GM15510 (cell line): ENCODE results near the gene FUT8.

Experiments used
- POLR2A ChIP-seq: IDR thresholded peaks from 3 replicates; pipeline ENCODE4 v1.6.1; 2011; ENCODE audit warnings: borderline replicate concordance; ENCODE audit not compliant: insufficient read length; ENCODE audit errors: extremely low read depth

Gene FUT8

DNA sequence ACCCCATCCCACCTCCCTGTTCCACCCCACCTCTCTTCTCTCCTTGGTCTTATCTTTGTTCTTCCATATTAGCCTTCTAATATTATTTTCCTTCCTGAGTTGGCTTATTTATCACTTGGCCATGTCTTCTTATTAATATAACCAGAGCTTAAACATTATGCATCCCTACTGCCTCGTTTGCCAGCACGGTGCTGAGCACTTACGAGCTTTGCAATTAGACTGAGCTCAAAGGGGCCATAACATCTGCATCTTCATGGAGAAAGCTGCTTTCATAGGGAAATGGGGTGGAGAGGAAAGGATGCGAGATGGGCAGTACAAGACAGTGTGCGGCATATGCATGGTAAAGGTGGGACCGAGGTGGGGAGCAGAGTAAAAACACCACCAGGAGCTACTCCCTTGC lies 342.8 kb downstream of the FUT8 start:
- no peak for TF ChIP-seq POLR2A

GRCh38 chr14:65756880-65757279 lies 344.4 kb downstream of the FUT8 start:
- no peak for TF ChIP-seq POLR2A

DNA sequence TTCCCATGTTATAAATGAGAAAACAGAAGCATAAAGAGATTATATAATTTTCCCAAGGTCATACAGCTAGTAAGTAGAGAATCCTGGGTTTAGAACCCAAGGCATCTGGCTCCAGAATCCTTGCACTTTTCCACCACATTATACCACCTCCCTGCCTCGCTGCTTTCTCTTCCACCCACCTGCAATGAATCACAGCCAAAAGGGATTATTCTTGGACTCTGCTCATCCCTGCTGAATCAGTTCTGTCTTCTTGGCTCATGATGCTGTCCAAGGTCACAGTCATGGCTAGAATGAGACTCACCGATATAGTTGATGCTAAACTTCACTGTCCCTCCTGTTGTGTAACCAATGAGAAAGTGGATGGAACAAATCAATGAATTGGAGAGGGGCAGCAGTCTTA lies 356.6 kb downstream of the FUT8 start:
- TF ChIP-seq POLR2A, result no peak

DNA sequence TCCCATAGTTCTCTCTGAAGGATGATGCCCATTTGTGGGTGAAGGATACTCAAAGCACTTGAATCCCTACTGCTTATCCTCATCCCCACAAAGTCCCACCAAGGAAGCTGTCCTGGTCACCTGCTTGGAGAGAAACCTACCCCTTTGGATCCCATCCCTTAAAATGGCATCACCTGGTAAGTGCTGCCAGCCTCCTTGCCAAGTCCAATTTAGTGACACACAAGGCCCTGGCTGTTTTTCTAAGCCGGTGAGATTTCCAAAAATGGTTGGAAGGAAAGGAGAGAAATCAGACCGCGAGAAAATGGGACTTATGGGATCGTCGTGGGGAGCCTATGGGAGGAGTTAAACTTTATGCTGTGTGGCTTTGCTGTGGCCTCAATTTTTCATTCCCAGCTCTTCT lies 358.2 kb downstream of the FUT8 start:
- no peak for TF ChIP-seq POLR2A

DNA sequence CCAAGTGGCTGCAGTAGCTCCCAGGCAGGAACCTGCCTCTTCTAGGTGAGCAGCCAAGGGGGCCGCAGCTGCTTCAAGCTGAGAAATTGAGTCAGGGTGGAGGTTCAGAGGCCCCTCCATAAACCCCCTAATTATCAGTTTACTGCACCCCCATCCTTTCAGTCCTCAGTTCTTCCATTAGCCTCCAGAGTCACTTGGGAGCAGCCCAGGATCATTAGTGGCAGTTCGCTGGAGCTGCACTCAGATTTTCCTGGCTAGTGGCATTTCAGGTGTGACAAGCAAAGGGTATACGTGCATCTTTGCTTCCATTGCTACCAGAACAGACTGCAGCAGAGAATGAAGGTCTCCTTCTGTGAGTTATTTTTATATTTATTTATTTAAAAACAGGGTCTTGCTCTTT lies 358.7 kb downstream of the FUT8 start:
- TF ChIP-seq POLR2A, result no peak

GRCh38 chr14:65772466-65772865 lies 359.9 kb downstream of the FUT8 start:
- TF ChIP-seq POLR2A, result no peak

DNA sequence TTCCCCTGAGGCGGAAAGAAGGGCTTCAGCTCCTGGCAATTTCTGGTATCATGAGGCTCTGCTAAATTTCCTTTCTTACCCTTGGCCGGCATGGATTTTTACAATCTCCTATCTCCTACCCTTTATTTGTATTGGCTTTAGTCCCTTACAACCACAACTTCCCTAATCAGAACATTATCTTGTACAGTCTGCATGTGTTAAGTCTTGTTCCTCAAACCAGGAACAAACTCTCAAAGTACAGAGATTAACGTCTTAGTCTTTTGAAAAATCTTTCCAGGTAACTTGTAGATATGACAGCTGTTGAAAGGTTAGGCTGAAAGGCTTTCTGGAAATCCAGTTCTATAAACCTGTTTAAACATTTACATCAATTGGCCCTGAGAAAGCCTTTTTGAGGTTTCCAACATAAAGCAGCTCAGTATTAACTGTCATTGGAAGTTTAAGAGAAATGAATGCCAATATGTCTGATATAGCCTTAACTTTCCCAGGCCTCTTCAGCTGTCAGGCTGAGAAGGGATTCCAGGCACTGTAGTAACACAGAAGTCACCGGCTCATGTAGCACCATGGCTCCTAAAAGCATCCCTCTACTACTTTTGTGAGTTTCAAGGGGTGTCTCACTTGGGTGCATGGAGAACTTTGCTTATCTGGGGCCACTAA lies 360.5 kb downstream of the FUT8 start:
- no peak for TF ChIP-seq POLR2A

DNA sequence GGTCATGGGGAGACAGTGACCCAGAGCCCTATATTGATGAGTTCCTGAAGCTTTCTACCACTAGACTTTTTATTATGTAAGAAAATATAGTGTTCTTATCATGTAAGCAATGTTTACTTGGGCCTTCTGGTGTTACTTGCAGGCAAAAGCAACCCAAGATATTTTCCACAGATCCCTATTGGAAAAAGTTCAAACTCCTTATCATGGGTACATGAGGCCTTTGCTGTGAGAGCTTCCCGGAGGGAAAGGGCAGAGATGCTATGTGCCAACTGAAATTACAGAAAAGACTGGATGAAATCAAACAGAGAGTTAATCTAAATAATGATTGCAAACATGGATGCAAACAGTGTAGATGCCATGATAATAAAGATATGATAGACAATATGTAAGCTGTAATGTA lies 361.5 kb downstream of the FUT8 start:
- TF ChIP-seq POLR2A, result no peak

DNA sequence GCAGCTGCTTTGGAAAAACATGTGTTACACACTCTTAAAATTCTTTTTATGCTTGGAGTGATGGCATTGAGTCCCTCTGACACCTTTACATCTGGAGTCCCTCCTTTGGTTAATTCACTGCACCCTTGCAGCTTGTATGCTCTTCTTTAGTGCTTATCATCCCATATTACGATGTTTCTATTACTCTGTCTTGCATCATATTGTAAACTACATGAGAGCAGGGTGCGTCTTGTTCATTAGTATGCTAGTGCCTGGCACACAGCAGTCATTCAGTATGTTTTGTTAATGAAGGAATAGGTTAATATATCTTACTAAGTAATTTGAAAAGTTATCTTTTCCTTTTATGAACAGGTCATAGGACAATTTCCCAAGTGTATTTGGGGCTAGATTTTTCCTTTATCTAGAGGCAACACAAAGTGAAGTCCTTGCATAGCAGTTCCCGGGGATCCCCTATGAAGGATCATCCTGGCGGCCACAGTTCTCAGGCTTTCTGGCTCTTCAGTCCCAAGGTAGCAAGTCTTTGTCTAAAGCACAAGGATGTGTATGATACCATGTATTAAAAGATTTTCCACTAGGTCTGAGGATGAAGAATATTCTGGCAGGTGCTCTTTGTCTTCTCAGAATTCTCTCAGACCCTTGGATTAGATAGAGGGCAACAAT lies 363.8 kb downstream of the FUT8 start:
- no peak for TF ChIP-seq POLR2A

DNA sequence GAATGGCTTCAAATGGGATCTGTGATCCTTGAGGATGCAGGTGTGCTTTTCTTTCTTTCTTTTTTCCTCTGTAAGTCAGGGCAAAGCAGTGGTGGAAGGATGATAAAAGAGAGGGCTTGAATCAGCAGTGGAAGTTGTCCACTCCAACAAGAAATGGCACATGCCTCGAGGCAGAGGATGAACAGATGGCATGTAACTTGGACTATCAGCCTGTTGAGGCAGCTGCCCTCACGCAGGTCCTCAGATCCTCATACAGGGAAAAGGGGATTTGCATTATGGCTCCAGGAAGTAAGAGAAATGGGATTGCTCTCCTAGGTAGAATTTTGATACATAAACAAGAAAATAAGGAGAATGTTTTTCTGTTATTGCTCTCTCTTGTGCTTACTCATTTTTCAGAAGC lies 368.0 kb downstream of the FUT8 start:
- TF ChIP-seq POLR2A, result no peak

DNA sequence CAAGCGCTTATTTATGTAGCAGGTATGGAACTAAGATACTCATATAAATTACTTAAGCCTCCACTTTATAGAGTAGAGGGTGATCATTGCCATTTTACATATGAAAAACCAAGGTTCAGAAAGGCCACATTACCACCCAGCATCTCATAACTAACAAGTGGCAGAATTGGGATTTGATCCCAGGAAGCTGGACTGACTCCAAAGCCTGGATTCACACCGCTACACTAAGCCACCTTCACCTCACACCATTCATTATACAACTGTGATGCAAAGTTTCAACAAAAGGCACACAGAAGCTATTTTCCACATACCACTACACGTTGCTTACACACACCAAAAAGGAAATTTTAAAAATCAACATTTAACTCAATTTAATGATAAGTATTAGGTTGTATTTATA lies 370.6 kb downstream of the FUT8 start:
- TF ChIP-seq POLR2A, result no peak

GRCh38 chr14:65783576-65783975 lies 371.0 kb downstream of the FUT8 start:
- TF ChIP-seq POLR2A, result no peak

- TF ChIP-seq POLR2A, result no peak
Observed at GRCh38 chr14:65784574-65784973, 372.0 kb downstream of the FUT8 start.

GRCh38 chr14:65787461-65787860 lies 374.9 kb downstream of the FUT8 start:
- TF ChIP-seq POLR2A, result no peak

DNA sequence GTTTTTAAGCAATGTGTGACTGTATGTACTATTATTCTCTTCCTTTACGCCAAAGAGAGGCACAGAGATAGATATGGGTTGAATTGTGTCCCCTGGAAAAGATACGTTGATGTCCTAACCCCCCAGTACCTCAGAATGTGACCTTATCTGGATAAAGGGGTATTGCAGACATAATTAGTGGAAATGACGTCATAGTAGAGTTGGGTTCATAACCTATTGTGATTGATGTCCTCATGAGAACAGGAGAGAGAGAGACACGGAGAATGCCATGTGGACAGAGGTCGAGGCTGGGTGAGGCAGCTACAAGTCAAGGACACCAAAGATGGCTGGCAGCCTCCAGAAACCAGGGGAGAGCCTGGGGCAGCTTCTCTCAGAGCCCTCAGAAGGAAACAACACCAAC lies 376.3 kb downstream of the FUT8 start:
- no peak for TF ChIP-seq POLR2A

DNA sequence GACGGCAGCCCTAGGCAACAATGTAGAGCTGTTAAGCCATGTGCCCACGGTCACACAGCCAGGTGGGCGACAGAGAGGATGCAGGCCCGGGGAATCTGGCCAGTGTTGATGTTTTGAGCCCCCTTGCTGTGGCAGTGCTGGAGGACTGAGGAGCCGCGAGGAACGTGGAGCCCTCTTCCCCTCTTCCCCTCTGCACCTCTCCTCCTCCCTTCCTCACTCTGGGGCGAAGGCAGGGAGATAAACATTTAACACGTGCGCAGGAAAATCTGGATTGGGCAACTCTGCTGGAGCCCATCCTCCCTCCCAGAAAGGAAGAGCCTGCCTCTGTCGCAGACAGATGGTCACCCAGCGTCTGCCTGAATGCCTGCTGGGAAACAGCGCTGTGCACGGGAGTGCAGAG lies 376.8 kb downstream of the FUT8 start:
- TF ChIP-seq POLR2A, result no peak
